GM19351 (cell line): ENCODE measurements around the gene PPM1K.

Experiments
- ATAC-seq: cut with Tn5 transposase; IDR thresholded peaks from one replicate; pipeline ENCODE4 v1.9.1; 2021; ENCODE audit warnings: mild to moderate bottlenecking, moderate library complexity; ENCODE audit not compliant: unreplicated experiment

Gene PPM1K

DNA sequence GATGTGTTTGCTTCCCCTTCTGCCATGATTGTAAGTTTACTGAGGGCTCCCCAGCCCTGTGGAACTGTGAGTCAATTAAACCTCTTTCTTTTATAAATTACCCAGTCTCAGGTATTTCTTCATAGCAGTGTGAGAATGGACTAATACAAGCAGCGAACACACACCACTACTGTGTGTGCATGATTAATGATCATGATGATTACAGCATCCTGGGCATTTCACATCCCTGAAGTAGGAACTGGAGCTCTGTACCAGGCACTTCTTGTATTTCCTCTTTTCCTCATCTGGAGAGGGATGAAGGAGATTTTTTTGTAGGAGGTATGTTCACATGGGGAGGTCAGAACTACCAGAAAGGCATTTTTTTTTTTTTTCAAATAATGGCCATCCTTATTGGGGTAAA lies 60.8 kb downstream of the PPM1K start:
- ATAC-seq = no peak

DNA sequence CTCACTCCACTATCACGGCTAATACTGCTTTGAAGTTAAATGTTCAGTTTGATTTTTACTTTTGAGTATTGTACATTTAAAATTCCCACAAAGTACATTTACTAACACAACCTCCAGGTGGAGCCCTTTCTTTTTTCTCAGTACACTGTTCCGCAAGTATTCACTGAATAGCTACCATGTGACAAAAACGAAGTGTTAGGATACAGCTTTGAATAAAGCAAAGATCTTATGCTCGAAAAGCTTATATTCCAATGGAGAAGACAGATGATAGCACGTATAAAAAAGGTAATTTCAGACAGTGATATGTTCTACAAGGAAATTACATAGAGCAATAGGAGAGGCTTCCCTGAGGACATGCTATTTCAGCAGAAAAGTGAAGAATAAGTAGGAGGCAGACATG lies 65.3 kb downstream of the PPM1K start:
- peak; percentile 91 for ATAC-seq

DNA sequence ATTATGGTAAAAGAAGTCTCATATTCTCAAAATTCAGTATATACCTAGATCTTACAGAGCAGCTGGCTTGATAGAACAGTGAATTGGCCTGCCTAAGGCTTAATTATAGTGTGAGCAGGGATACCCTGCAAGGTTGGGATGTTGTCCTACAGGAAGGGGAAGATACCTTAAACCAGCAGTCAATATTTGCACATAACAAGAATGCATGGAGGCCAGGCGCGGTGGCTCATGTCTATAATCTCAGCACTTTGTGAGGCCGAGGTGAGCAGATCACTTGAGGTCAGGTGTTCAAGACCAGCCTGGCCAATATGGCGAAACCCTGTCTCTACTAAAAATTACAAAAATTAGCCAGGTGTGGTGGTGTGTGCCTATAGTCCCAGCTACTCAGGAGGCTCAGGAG lies 67.2 kb downstream of the PPM1K start:
- no peak for ATAC-seq

DNA sequence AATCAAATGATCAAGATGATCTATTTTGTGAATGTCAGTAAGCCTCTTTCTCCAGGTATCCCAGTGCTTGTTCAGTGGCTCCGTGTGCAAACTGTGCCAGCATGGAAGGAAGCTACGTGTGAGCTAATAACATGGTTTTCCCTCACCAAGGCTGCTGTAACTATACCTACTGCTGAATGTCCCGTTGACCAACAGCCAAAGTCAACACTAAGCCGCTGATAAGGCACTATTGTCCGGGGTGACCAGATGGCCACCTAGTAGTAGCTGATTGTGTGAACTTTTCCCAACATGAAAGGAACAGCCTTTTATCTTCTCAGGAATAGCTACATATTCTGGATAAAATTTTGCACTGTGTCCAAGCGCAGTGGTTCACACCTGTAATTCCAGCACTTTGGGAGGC lies 68.0 kb downstream of the PPM1K start:
- ATAC-seq = no peak

DNA sequence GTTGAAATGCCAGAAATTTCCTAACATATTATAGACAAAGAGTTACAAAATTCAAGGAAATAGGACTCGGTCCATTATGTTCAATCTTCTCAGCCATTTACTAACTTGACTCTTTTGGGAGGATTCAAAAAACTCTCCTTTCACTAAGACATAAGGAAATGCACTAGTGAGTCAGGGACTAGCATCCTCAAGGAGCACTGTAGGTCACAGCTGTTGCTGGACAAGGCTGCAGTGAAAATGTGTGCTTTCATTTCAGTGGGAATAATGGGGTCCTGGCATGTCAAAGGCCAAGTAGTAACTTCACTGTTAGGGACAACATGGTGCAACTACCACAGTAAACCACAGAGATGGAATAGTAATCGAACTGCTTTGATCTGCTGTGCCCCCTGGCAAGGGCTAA lies 69.0 kb downstream of the PPM1K start:
- no peak for ATAC-seq

DNA sequence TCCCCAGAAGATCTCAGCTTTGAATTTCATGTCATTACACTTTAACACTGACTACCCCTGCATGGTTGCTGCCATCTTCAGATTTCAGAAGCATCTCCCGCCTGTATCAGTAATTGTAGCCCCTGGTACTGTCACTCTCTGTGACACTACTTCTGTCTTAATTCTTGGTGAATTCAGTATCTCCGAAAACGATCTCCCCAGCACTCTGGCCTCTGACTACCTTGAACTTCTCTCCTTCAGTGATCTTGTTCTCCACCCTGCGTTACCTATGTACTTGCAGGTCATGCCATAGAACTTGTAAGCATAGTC lies 72.2 kb downstream of the PPM1K start:
- ATAC-seq = peak; percentile 20

DNA sequence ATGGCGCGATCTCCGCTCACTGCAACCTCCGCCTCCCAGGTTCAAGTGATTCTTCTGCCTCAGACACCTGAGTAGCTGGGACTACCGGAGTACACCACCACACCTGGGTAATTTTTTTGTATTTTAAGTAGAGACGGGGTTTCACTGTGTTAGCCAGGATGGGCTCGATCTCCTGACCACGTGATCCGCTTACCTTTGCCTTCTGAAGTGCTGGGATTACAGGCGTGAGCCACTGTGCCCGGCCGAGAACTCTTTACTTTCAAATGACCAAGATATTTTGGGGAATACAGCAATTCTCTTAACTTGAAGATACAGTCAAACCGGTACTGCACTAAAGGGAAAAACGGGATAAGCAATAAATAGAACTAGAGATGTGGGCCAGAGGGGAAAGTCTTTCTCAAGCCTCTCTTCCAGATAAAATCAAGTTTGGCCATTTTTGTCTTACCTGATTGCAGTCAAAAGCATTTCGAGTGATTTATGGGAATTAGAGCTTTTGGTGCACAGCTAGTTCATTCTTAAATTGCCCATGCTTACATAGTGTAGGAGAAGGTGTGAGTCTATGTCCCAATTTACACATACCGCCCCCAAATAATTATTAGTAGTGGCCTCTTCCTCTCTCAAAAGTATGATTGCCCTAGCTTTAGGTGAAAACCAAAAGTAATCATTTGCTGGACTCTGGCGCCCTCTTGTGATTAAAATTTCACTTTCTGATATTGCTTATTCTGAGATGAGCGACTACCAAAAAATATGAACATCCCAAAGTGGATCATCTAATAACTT lies 72.7 kb downstream of the PPM1K start:
- peak; percentile 76 for ATAC-seq

DNA sequence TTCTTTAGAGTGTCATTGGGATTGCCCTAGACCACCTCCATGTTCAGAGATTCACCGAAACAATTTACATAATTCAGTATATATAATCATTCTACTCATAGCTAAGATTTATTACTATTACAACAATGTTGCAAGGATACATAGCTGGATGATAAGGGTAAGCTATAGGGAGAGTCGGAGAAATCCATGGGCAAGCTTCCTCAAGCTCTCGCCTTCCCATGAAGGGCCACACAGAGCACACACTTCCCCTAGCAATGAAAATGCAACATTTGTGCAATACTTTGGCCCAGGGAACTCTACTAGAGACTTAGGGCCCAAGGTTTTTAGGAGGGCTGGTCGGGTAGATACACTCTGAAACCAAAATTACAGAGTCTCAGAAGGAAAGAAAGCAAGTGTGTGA lies 76.2 kb downstream of the PPM1K start:
- no peak for ATAC-seq
